GM21528 (cell line): Measurements from ENCODE around the gene MMP20.
"Not testable (repeated sequence)": the region's sequence is repeated elsewhere in the genome, so short reads cannot be mapped to it uniquely, and the experiment has no call there.

Experiments
- ATAC-seq: cut with Tn5 transposase; IDR thresholded peaks from one replicate; pipeline ENCODE4 v1.9.1; 2021; ENCODE audit warnings: mild to moderate bottlenecking, moderate library complexity; ENCODE audit not compliant: unreplicated experiment, low FRiP score

The MMP20 gene

DNA sequence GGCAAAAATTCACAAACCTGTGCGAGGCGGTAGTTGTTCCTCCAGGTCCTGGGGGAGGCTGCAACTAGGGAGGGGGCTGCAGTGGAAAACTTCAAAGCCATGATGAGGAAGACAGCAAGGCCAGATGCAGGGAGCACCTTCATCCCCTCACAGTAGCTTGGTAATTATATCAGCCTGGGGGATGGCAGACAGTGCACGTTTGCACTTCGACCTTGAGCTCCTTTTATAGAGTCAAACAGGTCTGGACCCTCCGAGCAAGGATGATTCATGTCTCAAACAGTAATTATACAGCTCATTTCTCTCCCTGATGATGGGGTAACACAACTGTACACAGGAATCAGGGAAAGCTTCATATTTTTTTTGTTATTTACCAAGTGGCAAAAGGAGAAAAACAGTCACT lies at the start of gene MMP20:
MMP20 (minus strand) TSS at position 156 of the 400 bp plus-strand sequence; CDS start at position 143, 13 bp downstream.
- ATAC-seq = no peak

DNA sequence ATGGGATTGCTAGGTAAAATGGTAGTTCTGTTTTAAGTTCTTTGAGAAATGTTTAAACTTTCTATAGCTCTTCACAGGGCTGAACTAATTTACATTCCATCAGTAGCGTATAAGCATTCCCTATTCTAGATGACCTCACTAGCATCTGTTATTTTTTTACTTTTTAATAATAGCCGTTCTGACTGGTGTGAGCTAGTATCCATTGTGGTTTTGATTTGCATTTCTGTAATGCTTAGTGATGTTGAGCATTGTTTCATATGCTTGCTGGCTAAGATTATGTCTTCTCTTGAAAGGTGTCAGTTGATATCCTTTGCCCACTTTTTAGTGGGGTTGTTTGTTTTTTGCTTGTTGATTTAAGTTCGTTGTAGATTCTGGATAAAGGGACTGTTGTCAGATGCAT lies 44.5 kb upstream of the MMP20 start:
- ATAC-seq = peak; percentile 61

- peak; percentile 62 for ATAC-seq
Measured at GRCh38 chr11:102666331-102666957, 41.3 kb upstream of the MMP20 start.

DNA sequence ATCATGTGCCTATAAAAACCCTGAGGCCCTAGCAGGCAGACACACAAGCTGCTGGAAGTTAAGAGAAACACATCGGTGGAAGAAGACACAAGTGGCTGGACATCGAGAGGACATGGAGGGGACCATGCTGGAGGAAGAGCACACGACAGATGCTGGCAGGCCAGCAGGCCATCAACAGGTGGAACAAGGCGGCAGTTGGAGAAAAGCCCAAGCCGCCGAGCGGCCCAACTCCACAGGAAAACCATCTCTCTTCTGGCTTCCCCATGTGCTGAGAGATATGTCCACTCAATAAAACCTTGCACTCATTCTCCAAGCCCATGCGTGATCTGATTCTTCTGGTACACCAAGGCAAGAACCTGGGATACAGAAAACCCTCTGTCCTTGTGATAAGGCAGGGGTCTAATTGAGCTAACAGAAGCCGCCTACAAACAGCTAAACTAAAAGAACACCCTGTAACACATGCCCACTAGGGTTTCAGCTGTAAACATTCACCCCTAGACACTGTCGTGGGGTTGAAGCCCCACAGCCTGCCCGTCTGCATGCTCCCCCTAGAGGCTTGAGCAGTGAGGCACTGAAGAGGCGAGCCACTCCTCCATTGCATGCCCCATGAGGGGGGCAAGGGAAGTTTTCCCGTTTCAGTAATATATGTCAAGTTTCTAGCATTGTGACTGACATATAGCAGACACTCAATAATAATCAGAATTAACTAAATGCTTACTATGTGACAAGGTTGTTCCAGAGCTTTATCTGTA lies 39.0 kb upstream of the MMP20 start:
- no peak for ATAC-seq

- no peak for ATAC-seq
Measured at GRCh38 chr11:102662607-102663006, 37.5 kb upstream of the MMP20 start.

DNA sequence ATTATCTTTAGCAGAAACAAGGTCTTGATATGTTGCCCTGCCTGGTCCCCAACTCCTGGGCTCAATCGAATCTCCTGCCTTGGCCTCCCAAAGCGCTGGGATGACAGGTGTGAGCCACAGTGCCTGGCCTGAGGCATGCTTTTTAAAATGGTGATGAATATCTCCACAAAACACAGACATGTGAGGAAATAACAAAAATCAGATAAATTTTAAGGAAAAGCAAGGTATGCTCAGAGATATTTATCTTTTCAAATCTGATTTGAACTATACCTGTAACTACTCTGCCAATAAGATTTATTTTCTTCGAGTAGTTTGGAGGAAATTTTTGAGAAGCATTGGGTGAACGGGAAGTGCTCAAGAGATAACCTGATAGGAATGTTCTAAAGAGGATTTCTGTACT lies 35.9 kb upstream of the MMP20 start:
- no peak for ATAC-seq

- ATAC-seq = no peak
Measured at GRCh38 chr11:102656528-102656927, 31.4 kb upstream of the MMP20 start.

- ATAC-seq = no peak
Measured at GRCh38 chr11:102655547-102655946, 30.4 kb upstream of the MMP20 start.

- no peak for ATAC-seq
Measured at GRCh38 chr11:102654761-102655160, 29.6 kb upstream of the MMP20 start.

DNA sequence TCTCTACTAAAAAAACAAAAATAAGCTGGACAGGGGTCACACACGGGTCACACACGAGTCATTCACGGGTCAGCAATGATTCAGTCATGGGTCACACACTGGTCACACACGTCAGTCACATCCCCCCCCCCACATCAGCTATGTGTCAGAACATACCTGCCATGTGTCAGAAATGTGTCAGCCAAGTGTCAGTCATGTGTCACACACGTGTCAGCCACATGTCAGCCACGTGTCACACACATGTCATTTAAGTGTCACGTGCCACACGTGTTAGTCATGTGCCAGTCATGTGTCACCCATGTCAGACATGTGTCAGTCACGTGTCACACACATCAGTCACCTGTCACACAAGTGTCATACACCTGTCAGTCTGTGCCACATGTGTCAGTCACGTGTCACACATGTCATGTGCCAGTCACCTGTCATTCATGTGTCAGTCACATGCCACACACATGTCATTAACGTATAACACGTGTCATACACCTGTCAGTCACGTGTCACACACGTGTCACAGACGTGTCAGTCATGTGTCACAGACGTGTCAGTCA lies 28.7 kb upstream of the MMP20 start:
- no peak for ATAC-seq

GRCh38 chr11:102647430-102647829 lies 22.3 kb upstream of the MMP20 start:
- ATAC-seq = no peak

GRCh38 chr11:102643941-102644340 lies 18.8 kb upstream of the MMP20 start:
- no peak for ATAC-seq

DNA sequence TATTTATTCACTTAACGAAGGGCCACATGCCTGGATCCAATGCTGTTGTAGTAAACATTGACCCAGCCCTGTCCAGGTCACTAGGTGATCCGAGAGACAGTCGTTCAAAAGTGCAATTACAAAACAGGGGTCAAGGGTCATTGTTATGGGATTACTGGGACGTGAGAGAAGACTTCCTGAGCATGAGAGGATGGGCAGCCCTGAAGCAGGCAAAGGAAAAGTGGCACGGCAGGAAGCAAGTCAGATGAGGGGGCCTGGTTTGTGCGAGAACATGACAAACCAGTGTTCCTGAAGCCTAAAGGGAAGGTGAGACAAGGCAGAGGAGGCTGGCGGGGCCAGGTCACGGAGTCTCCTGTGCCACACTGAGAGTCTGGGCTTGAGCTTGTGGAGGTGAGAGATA lies 15.8 kb upstream of the MMP20 start:
- no peak for ATAC-seq

DNA sequence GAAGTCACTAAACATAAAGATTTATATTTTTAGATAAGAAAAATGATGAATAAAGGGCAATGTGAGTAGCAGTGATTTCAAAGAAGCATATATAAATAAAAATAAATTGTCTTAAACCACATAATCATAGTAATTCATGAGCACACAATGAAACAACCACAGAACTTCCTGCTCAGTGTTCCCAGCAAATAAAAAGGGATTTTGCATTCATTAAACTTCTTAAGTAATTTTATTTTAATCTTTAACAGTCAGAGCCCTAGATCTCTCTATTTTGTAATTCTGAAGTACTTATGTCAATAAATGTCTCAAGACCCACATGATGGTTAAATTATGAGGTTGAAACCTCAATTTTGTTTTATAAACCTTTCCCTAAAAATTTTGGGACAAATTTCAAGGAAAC lies 14.5 kb upstream of the MMP20 start:
- no peak for ATAC-seq

GRCh38 chr11:102637731-102638130 lies 12.6 kb upstream of the MMP20 start:
- ATAC-seq = no peak

DNA sequence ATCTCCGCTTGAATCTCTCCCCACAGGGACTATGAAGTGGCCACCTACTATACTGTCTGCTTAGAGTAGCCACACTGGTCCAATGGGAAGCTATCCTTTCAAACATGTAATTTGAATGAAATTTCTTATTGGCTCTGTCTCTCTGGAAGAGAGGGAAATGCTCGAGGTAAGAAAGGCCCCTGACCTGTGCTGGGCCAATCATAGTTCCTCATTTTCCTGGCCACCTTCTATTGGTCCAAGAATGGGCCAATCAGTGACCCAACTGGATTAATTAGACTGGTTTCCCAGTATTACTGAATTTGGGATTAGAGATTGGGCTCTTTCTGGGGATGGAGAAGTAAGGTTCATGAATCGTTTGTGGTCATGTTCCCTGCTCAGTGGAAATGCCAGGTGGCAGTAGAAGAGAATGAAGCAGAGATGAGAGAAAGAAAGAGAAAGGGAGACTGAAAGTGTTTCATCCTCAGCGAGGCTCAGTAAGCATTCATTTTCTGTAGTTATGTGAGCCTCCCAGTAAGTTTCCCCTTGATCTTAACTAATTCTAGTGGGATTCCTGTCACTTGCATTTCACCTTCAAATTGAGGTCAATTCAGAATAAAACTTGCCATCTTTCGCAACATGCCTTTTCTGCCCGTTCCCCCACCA lies 8.4 kb upstream of the MMP20 start:
- no peak for ATAC-seq

DNA sequence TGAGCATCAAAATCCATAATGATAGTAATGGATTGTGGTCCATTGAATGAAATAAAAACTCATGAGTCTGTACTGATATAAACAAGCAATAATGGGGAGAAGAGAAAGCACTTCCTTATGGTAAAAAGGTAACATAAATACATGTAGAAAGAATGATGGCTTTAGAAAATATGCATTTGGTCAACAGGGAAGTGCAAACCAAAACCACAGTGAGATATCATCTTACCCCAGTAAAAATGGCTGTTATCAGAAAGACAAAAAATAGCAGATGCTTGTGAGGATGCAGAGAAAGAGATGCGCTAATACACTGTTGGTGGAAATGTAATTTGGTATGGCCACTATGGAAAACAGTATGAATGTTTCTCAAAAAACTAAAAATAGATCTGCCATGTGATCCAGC lies 6.9 kb upstream of the MMP20 start:
- no peak for ATAC-seq

GRCh38 chr11:102630598-102631448 lies 5.7 kb upstream of the MMP20 start:
- ATAC-seq = no peak

DNA sequence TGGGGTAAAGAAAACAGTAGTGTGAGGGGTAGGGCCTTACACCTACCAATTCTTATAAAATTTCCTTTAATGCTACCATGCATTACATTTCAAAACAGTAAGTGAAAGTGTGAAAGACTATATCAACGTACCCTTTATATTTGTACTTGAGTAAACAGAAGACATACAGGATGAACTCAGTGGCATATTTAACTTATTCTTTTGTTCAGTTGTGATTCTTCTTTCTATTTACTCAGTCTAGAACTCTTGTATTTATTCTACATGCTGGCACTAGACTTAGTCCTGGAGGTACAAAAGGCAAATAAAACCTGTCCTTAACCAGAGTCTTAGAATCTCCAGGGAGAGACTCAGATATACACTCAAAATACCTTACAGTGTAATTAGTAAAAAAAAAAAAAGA lies 4.8 kb upstream of the MMP20 start:
- ATAC-seq = not testable (repeated sequence)

DNA sequence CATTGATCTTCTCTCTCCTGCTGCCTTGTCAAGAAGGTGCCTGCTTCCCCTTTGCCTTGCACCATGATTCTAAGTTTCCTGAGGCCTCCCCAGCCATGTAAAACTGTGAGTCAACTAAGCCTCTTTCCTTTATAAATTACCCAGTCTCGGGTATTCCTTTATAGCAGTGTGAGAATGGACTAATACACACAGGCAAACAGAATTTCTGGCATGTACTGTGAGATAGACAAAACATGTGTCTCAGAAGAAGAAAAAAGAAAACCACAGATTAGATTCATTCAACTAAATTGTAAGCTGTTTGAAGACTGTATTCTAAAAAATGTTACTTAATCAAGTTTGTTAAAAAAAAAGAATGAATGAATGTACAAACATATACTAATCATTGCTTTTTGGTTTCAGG lies 1.5 kb upstream of the MMP20 start:
- ATAC-seq = no peak

GRCh38 chr11:102623998-102624397 lies 1.1 kb downstream of the MMP20 start:
- ATAC-seq = no peak
